Stomach (tissue), 4 donors: ENCODE data around the gene ACSS2.

Source experiments
- EP300 ChIP-seq: sonication (generic); formaldehyde crosslinking; IDR thresholded peaks from one replicate; pipeline ENCODE4 v1.6.1; 2017; ENCODE audit warnings: antibody characterized with exemption
- POLR2A ChIP-seq, 4 donors: fragments of 450-650 bp; IDR thresholded peaks; one replicate each; pipeline ENCODE4 v1.6.1; 2016; ENCODE audit warnings: antibody characterized with exemption in 4 of 4, control low read depth in 2 of 4, mild to moderate bottlenecking in 1 of 4, moderate library complexity in 1 of 4
- TF ChIP-seq, protein P1 (sequence below), 7 experiments: fragments of 450-650 bp in 4 of 7; fragments of 200-600 bp in 3 of 7; sonication (generic) in 3 of 7; IDR thresholded peaks; one replicate each; pipeline ENCODE4 v1.5.1; 2016 to 2019; ENCODE audit warnings: antibody characterized with exemption in 7 of 7, control low read depth in 2 of 7, mild to moderate bottlenecking in 1 of 7

DNA sequence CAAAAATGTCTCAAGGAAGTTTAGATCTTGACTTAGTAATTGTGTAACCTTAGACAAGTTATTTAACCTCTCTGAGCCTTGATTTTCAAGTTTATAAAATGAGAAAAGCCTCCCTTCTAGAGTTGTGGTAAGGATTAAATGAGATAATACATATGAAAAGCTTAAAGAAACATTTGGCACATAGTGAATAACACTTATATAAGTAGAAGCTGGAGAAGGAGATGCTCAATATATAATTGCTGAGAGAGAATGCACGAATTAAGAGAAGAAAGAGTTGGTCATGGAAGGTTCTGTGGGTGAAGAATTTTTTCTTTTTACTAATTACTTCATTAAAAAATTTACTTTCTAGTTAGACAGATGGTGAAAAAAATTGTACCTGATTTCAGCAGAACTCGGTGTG, 5.3 kb downstream of the ACSS2 start:
- TF ChIP-seq, protein P1, sequence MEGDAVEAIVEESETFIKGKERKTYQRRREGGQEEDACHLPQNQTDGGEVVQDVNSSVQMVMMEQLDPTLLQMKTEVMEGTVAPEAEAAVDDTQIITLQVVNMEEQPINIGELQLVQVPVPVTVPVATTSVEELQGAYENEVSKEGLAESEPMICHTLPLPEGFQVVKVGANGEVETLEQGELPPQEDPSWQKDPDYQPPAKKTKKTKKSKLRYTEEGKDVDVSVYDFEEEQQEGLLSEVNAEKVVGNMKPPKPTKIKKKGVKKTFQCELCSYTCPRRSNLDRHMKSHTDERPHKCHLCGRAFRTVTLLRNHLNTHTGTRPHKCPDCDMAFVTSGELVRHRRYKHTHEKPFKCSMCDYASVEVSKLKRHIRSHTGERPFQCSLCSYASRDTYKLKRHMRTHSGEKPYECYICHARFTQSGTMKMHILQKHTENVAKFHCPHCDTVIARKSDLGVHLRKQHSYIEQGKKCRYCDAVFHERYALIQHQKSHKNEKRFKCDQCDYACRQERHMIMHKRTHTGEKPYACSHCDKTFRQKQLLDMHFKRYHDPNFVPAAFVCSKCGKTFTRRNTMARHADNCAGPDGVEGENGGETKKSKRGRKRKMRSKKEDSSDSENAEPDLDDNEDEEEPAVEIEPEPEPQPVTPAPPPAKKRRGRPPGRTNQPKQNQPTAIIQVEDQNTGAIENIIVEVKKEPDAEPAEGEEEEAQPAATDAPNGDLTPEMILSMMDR (IDR thresholded peaks at IDR 0.05), result no peak
- TF ChIP-seq POLR2A (IDR thresholded peaks at IDR 0.05) (no peak), EP300 (no peak)
